HG02973 (cell line): Measurements from ENCODE around the gene WWC2.
"Not testable (repeated sequence)": the region's sequence is repeated elsewhere in the genome, so short reads cannot be mapped to it uniquely, and the experiment has no call there.

Source experiments
- ATAC-seq: cut with Tn5 transposase; IDR thresholded peaks from one replicate; pipeline ENCODE4 v1.9.1; 2021; ENCODE audit warnings: moderate library complexity; ENCODE audit not compliant: unreplicated experiment

WWC2 gene

GRCh38 chr4:183171484-183172267, 72.6 kb downstream of the WWC2 start:
- no peak for ATAC-seq

GRCh38 chr4:183172881-183173280, 73.8 kb downstream of the WWC2 start:
- ATAC-seq = no peak

GRCh38 chr4:183173580-183174526, 74.8 kb downstream of the WWC2 start:
- ATAC-seq = no peak

- no peak for ATAC-seq
Observed at GRCh38 chr4:183175631-183176232, 76.7 kb downstream of the WWC2 start.

- no peak for ATAC-seq
Observed at GRCh38 chr4:183177001-183177400, 77.9 kb downstream of the WWC2 start.

GRCh38 chr4:183178201-183178600, 79.1 kb downstream of the WWC2 start:
- ATAC-seq = no peak

GRCh38 chr4:183180096-183180495, 81.0 kb downstream of the WWC2 start:
- ATAC-seq = no peak

- ATAC-seq = no peak
Observed at GRCh38 chr4:183180621-183181020, 81.6 kb downstream of the WWC2 start.

GRCh38 chr4:183181081-183181480, 82.0 kb downstream of the WWC2 start:
- ATAC-seq = no peak

- ATAC-seq = no peak
Observed at GRCh38 chr4:183182873-183183725, 84.0 kb downstream of the WWC2 start.

GRCh38 chr4:183183906-183184535, 85.0 kb downstream of the WWC2 start:
- no peak for ATAC-seq

- no peak for ATAC-seq
Observed at GRCh38 chr4:183185018-183185417, 86.0 kb downstream of the WWC2 start.

GRCh38 chr4:183185559-183185958, 86.5 kb downstream of the WWC2 start:
- ATAC-seq = no peak

- no peak for ATAC-seq
Observed at GRCh38 chr4:183186813-183187212, 87.8 kb downstream of the WWC2 start.

- ATAC-seq = no peak
Observed at GRCh38 chr4:183190900-183191527, 92.0 kb downstream of the WWC2 start.

GRCh38 chr4:183191630-183192029, 92.6 kb downstream of the WWC2 start:
- no peak for ATAC-seq

- ATAC-seq = no peak
Observed at GRCh38 chr4:183192571-183192970, 93.5 kb downstream of the WWC2 start.

- not testable (repeated sequence) for ATAC-seq
Observed at GRCh38 chr4:183193730-183194338, 94.8 kb downstream of the WWC2 start.

- no peak for ATAC-seq
Observed at GRCh38 chr4:183195534-183195933, 96.5 kb downstream of the WWC2 start.
